Activated CD8-positive, alpha-beta T cell treated with anti-CD3 and anti-CD28 coated beads, Interleukin-2, amount 10 ng/mL, durations not matched to agents 7 days and 5 days (primary cell): ENCODE measurements around the gene SYNE2. TPM values are rescaled to one million over a fixed set of nuclear protein-coding genes. Genes with fewer than 3 reads are reported as not detected.
A peak's percentile ranks its signal among the peaks of the same experiment; 100 is the strongest.

Experiments
- ATAC-seq: fragments of 150-1000 bp; cut with Tn5 transposase; one replicate; pipeline ENCODE4 v1.10.0; 2021; ENCODE audit warnings: moderate library complexity
- CTCF ChIA-PET: fragments of 350-600 bp; sonication (Branson Sonifier 250); formaldehyde crosslinking; loops from one replicate; lab custom pipeline; 2021; ENCODE audit warnings: antibody characterized with exemption; lab: Charles Lee
- POLR2A ChIA-PET: fragments of 350-600 bp; sonication (Branson Sonifier 250); formaldehyde crosslinking; loops from one replicate; lab custom pipeline; 2021; ENCODE audit warnings: antibody characterized with exemption; lab: Charles Lee
- DNase-seq: peaks from one replicate; pipeline ENCODE4 v3.0.0-alpha.2; 2020
- H3K27ac Mint-ChIP-seq: one replicate; pipeline ENCODE4 v1.8.0; 2021; ENCODE audit warnings: mild to moderate bottlenecking, mixed read lengths
- H3K27me3 Mint-ChIP-seq: one replicate; pipeline ENCODE4 v1.8.0; 2021; ENCODE audit warnings: low read depth, mixed read lengths
- H3K36me3 Mint-ChIP-seq: one replicate; pipeline ENCODE4 v1.8.0; 2021; ENCODE audit warnings: low read depth, mixed read lengths
- H3K4me1 Mint-ChIP-seq: one replicate; pipeline ENCODE4 v1.8.0; 2021; ENCODE audit warnings: low read depth, mixed read lengths
- H3K4me3 Mint-ChIP-seq: one replicate; pipeline ENCODE4 v1.8.0; 2021; ENCODE audit warnings: mild to moderate bottlenecking, mixed read lengths
- H3K9me3 Mint-ChIP-seq: one replicate; pipeline ENCODE4 v1.8.0; 2022; ENCODE audit warnings: mixed read lengths; ENCODE audit not compliant: insufficient read depth
- total RNA-seq, 2 experiments: library from RNA; stranded (reverse); gene quantifications; one replicate each; pipeline ENCODE4 v1.2.3, GENCODE V29; 2021

Gene SYNE2
- total RNA-seq, 2 experiments from 2014 or later, result 198 to 206 TPM

DNA sequence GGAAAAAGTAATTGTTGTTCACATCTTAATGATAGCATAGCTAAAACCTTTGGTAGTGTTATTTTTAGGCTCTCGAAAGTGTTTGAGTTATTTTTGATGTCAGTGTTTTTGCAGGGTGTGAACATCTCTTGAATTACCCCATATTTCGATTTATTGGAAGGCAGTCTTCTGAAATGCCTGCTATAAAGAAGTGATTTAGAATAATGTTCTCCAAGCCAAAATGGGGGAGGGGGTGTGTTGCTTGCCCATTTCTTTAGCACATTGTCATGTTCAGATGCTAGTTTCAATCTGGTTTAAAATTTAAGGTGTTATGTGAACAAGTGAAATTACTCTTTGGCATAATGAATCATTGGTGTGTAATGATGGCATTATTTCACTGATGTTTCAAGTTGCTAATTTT lies 110.6 kb downstream of the SYNE2 start:
- ChIA-PET POLR2A (no interaction called here), CTCF (no interaction called here)
- peaks cover 41% of the 10 kb centered on the region for H3K36me3 Mint-ChIP-seq
- DNase-seq (no peak), ATAC-seq (no peak)
- no peaks in the 10 kb centered on the region for H3K9me3 Mint-ChIP-seq
- H3K27me3 Mint-ChIP-seq, result no peaks in the 10 kb centered on the region
- no peak overlapping the region for H3K4me3 Mint-ChIP-seq
- H3K4me1 Mint-ChIP-seq, result no peaks in the 10 kb centered on the region
- no peak overlapping the region for H3K27ac Mint-ChIP-seq

- Mint-ChIP-seq H3K4me1 (no peaks in the 10 kb centered on the region), H3K9me3 (no peaks in the 10 kb centered on the region), H3K27ac (no peak overlapping the region), H3K4me3 (no peak overlapping the region), H3K27me3 (no peaks in the 10 kb centered on the region), H3K36me3 (peaks cover 41% of the 10 kb centered on the region)
- ATAC-seq, result no peak
- ChIA-PET POLR2A (no interaction called here), CTCF (no interaction called here)
- DNase-seq, result no peak
These were observed 111.3 kb downstream of the SYNE2 start for GRCh38 chr14:63964113-63964512.

GRCh38 chr14:63966407-63966806 lies 113.6 kb downstream of the SYNE2 start:
- no peaks in the 10 kb centered on the region for H3K9me3 Mint-ChIP-seq
- DNase-seq (no peak), ATAC-seq (no peak)
- POLR2A ChIA-PET, result interaction anchor here (0.7 kb wide), 1 partner anchor 112 kb away, joined by 4 read pairs; no protein-coding TSS in a partner anchor
- H3K4me3 Mint-ChIP-seq, result no peak overlapping the region
- no peak overlapping the region for H3K27ac Mint-ChIP-seq
- no peaks in the 10 kb centered on the region for H3K27me3 Mint-ChIP-seq
- no peaks in the 10 kb centered on the region for H3K4me1 Mint-ChIP-seq
- CTCF ChIA-PET, result interaction anchor here (1.1 kb wide), 1 partner anchor 337 kb away, joined by 4 read pairs; no protein-coding TSS in a partner anchor
- peaks cover 38% of the 10 kb centered on the region for H3K36me3 Mint-ChIP-seq

DNA sequence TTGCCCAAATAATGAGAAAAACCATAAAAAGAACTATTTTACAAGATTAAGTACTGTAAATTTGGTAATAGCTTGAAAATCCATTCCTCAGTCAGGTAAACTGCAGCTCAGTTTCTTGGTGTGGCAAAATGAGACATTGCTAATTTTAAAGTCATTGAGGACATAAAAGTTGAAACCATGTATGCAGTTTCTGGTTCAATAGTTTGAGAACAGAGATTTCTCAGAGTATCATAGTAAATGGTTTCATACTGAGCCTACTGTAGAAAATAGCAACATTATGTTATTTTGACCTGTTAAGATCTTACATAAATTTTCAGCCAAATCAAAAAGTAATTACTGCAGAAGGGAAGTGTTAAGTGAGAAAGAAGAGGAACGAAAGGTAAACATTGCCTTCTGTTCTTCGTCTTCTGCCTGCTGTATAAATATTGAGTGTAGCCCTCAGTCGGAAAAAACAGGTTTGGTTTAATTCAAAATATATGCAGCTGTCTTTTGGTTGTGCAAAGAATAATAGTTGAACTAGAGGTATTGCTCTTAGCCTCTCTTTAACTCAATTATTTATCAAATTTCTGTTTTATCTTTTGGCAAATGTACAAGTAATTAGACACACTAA lies 119.6 kb downstream of the SYNE2 start:
- POLR2A ChIA-PET, result interaction anchor here (1.3 to 1.5 kb wide), 2 partner anchors 19 to 120 kb away, joined by 4 read pairs; partner anchors contain the start of gene SYNE2
- Mint-ChIP-seq H3K9me3 (no peaks in the 10 kb centered on the region), H3K27ac (no peak overlapping the region), H3K36me3 (peaks cover 51% of the 10 kb centered on the region), H3K27me3 (no peaks in the 10 kb centered on the region), H3K4me3 (no peak overlapping the region), H3K4me1 (no peaks in the 10 kb centered on the region)
- no peak for DNase-seq
- no peak for ATAC-seq
- CTCF ChIA-PET, result no interaction called here

DNA sequence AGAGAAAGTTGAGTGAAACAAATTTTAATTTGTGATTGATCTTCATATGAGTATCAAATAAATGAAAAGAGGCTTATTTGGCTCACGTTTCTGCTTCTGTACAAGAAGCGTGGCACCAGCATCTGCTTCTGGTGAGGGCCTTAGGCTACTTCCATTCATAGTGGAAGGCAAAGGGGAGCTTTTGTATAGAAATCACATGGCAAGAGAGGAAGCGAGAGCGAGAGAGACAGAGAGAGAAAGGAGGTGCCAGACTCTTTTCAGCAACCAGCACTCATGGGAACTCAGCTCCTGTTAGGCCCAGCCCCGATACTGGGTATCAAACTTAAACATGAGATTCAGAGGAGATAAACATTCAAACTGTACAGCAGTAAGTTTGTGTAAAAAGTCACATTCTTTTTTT lies 121.4 kb downstream of the SYNE2 start:
- Mint-ChIP-seq H3K4me1 (peaks cover 2% of the 10 kb centered on the region), H3K27me3 (no peaks in the 10 kb centered on the region), H3K36me3 (peaks cover 58% of the 10 kb centered on the region), H3K27ac (no peak overlapping the region), H3K4me3 (no peak overlapping the region), H3K9me3 (no peaks in the 10 kb centered on the region)
- POLR2A ChIA-PET, result no interaction called here
- no peak for DNase-seq
- ATAC-seq, result no peak
- CTCF ChIA-PET, result no interaction called here

DNA sequence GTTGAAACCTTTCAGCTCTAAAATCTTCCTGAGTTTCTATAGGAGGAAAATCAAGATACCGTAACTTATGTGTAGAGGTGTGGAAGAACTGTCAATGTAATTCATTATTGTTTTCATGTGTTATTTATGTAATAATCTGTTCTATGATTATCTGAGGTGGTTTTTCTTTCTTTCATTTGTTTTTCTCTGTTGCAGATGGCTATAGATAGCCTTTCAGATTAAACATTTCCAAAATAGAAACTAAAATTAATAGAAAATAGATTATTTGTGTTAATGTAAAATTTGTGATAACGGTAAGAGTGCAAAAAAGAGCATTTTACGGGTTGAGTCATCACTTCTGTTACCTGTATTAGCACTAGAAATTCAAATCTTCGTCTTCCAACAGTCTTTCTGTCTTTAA lies 128.8 kb downstream of the SYNE2 start:
- DNase-seq, result no peak
- POLR2A ChIA-PET, result no interaction called here
- peak overlapping the region; percentile 20 for H3K27ac Mint-ChIP-seq
- CTCF ChIA-PET, result no interaction called here
- H3K27me3 Mint-ChIP-seq, result no peaks in the 10 kb centered on the region
- H3K4me3 Mint-ChIP-seq, result no peak overlapping the region
- no peaks in the 10 kb centered on the region for H3K9me3 Mint-ChIP-seq
- peaks cover 2% of the 10 kb centered on the region for H3K4me1 Mint-ChIP-seq
- ATAC-seq, result no peak
- peaks cover 71% of the 10 kb centered on the region for H3K36me3 Mint-ChIP-seq

GRCh38 chr14:63982156-63982555 lies 129.4 kb downstream of the SYNE2 start:
- no peak for ATAC-seq
- no peaks in the 10 kb centered on the region for H3K9me3 Mint-ChIP-seq
- H3K27me3 Mint-ChIP-seq, result no peaks in the 10 kb centered on the region
- no peak overlapping the region for H3K4me3 Mint-ChIP-seq
- H3K36me3 Mint-ChIP-seq, result peaks cover 71% of the 10 kb centered on the region
- POLR2A ChIA-PET, result no interaction called here
- H3K27ac Mint-ChIP-seq, result peak overlapping the region; percentile 20
- no peak for DNase-seq
- CTCF ChIA-PET, result no interaction called here
- H3K4me1 Mint-ChIP-seq, result peaks cover 2% of the 10 kb centered on the region

DNA sequence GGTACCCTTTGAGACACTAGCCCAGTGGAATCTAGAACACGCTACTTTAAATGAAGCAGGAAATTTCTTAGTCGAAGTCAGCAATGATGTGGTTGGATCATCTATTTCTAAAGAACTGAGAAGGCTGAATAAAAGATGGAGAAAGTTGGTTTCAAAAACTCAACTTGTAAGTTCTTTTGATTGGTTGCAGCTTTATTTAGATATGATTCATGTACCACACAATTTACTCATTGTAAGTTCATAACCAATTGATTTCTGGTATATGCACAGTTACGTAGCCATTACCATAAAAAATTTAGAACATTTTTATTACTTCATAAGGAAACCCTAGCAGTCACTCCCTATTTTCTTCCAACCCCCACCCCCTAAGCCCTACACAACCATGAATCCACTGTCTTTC lies 129.8 kb downstream of the SYNE2 start:
- H3K27me3 Mint-ChIP-seq, result no peaks in the 10 kb centered on the region
- peaks cover 68% of the 10 kb centered on the region for H3K36me3 Mint-ChIP-seq
- ChIA-PET CTCF (no interaction called here), POLR2A (no interaction called here)
- no peak overlapping the region for H3K4me3 Mint-ChIP-seq
- peaks cover 2% of the 10 kb centered on the region for H3K4me1 Mint-ChIP-seq
- DNase-seq (no peak), ATAC-seq (no peak)
- H3K9me3 Mint-ChIP-seq, result no peaks in the 10 kb centered on the region
- no peak overlapping the region for H3K27ac Mint-ChIP-seq

DNA sequence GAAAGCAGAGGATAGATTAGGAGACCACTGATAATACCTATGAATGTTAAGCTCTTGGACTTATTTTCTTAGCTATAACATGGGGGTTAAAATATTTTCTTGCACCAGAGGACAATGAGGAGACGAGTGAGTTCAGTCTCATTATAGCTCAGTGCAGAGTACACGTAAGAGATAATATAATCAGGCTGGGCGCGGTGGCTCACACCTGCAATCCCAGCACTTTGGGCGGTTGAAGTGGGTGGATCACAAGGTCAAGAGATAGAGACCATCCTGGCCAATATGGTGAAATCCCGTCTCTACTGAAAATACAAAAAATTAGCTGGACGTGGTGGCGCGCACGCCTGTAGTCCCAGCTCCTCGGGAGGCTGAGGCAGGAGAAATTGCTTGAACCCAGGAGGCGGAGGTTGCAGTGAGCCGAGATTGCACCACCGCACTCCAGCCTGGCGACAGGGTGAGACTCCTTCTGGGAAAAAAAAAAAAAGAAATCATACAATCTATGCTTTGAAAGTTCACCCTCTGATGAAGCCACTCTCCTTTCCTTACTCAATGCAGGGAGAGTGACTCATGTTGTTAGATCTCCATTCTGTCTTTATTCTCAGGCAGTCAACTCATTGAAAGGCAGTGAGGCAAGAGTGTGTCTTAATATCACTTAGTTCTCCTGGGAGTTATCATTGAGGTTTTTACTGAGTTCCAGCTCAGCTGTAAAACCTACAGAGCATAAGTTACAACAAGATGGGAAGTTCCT lies 134.2 kb downstream of the SYNE2 start:
- POLR2A ChIA-PET, result no interaction called here
- no peak overlapping the region for H3K27ac Mint-ChIP-seq
- H3K36me3 Mint-ChIP-seq, result peaks cover 62% of the 10 kb centered on the region
- no peak overlapping the region for H3K4me3 Mint-ChIP-seq
- H3K4me1 Mint-ChIP-seq, result peaks cover 16% of the 10 kb centered on the region
- DNase-seq (no peak), ATAC-seq (no peak)
- H3K9me3 Mint-ChIP-seq, result no peaks in the 10 kb centered on the region
- H3K27me3 Mint-ChIP-seq, result no peaks in the 10 kb centered on the region
- CTCF ChIA-PET, result interaction anchor here (0.7 to 1.0 kb wide), 2 partner anchors 23 to 187 kb away, joined by 3 to 4 read pairs; no protein-coding TSS in a partner anchor

- ATAC-seq, result no peak
- H3K27me3 Mint-ChIP-seq, result no peaks in the 10 kb centered on the region
- H3K4me3 Mint-ChIP-seq, result no peak overlapping the region
- ChIA-PET CTCF (no interaction called here), POLR2A (no interaction called here)
- no peaks in the 10 kb centered on the region for H3K9me3 Mint-ChIP-seq
- H3K27ac Mint-ChIP-seq, result no peak overlapping the region
- no peak for DNase-seq
- H3K36me3 Mint-ChIP-seq, result peaks cover 63% of the 10 kb centered on the region
- peaks cover 25% of the 10 kb centered on the region for H3K4me1 Mint-ChIP-seq
These were observed 135.8 kb downstream of the SYNE2 start for GRCh38 chr14:63988579-63988978.

DNA sequence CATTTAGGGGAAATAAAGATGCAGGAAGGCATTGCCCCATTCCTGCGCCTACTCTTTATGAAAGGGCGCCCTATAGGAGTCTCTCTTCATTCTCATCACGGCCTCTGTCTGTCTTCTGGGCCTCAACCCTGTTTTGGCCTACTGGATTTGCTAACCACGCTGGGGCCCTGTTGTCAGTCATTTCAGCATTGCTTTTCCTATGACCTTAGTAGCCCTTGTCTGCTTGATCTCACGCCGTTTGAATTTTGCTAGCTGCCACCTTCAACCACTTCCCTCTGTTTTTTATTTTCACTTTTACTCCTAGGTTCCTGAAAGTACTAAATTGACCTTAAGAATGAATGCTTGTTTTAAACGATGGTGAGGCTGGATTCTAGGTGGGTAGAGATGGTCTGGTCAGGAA lies 139.0 kb downstream of the SYNE2 start:
- POLR2A ChIA-PET, result interaction anchor here (1.0 to 1.2 kb wide), 3 partner anchors 20 to 128 kb away, joined by 3 to 4 read pairs (median 3); no protein-coding TSS in a partner anchor
- peaks cover 73% of the 10 kb centered on the region for H3K36me3 Mint-ChIP-seq

GRCh38 chr14:63992858-63993257 lies 140.1 kb downstream of the SYNE2 start:
- ATAC-seq, result no peak
- no peak for DNase-seq
- POLR2A ChIA-PET, result no interaction called here
- peaks cover 78% of the 10 kb centered on the region for H3K36me3 Mint-ChIP-seq
- H3K4me1 Mint-ChIP-seq, result peaks cover 25% of the 10 kb centered on the region
- no peaks in the 10 kb centered on the region for H3K27me3 Mint-ChIP-seq
- CTCF ChIA-PET, result interaction anchor here (1.8 kb wide), 1 partner anchor 310 kb away, joined by 7 read pairs; no protein-coding TSS in a partner anchor
- H3K9me3 Mint-ChIP-seq, result no peaks in the 10 kb centered on the region
- H3K4me3 Mint-ChIP-seq, result no peak overlapping the region
- H3K27ac Mint-ChIP-seq, result peak overlapping the region; percentile 64

More for the DNA sequence above, 139.0 kb downstream of the SYNE2 start:
- no peaks in the 10 kb centered on the region for H3K9me3 Mint-ChIP-seq
- no peaks in the 10 kb centered on the region for H3K27me3 Mint-ChIP-seq
- H3K4me3 Mint-ChIP-seq, result no peak overlapping the region
- ATAC-seq (peak; percentile 67), DNase-seq (peak; percentile 39)
- CTCF ChIA-PET, result interaction anchor here (1.3 to 2.1 kb wide), 3 partner anchors 19 to 311 kb away, joined by 3 to 9 read pairs (median 7); partner anchors contain the start of gene SYNE2
- peaks cover 25% of the 10 kb centered on the region for H3K4me1 Mint-ChIP-seq
- peak overlapping the region; percentile 81 for H3K27ac Mint-ChIP-seq
